GM12878 (cell line): ENCODE results near the gene TUBB4B.

ENCODE experiments used
- BCL11A ChIP-seq: IDR thresholded peaks from 2 replicates; pipeline ENCODE4 v1.6.1; 2011; ENCODE audit warnings: low read depth, low read length
- BRCA1 ChIP-seq: IDR thresholded peaks from 2 replicates; pipeline ENCODE4 v1.6.1; 2011; ENCODE audit warnings: low read depth, low read length, improper control_type of control experiment
- CEBPZ ChIP-seq: fragments of 150-350 bp; IDR thresholded peaks from 2 replicates; pipeline ENCODE4 v1.6.1; 2016; ENCODE audit warnings: low read depth, low read length
- EZH2 ChIP-seq: IDR thresholded peaks from 2 replicates; pipeline ENCODE4 v1.6.1; 2012; ENCODE audit warnings: low read depth, mild to moderate bottlenecking, control low read depth, inconsistent platforms, low read length, borderline replicate concordance; ENCODE audit not compliant: control insufficient read depth
- IRF4 ChIP-seq: IDR thresholded peaks from 2 replicates; pipeline ENCODE4 v1.6.1; 2011; ENCODE audit warnings: low read depth, low read length
- MXI1 ChIP-seq: fragments of 150-350 bp; IDR thresholded peaks from 2 replicates; pipeline ENCODE4 v1.6.1; 2011; ENCODE audit warnings: low read depth, mild to moderate bottlenecking, inconsistent platforms, low read length, improper control_type of control experiment
- POLR2A ChIP-seq: IDR thresholded peaks from 2 replicates; pipeline ENCODE4 v1.6.1; 2011; ENCODE audit warnings: low read depth, mild to moderate bottlenecking, low read length
- SIN3A ChIP-seq: IDR thresholded peaks from 2 replicates; pipeline ENCODE4 v1.6.1; 2012; ENCODE audit warnings: low read depth, low read length, improper control_type of control experiment
- SMC3 ChIP-seq: IDR thresholded peaks from 2 replicates; pipeline ENCODE4 v1.6.1; 2011; ENCODE audit warnings: low read length, improper control_type of control experiment, borderline replicate concordance
- SREBF1 ChIP-seq: IDR thresholded peaks from 2 replicates; pipeline ENCODE4 v1.6.1; 2012; ENCODE audit warnings: mild to moderate bottlenecking, low read length
- TF ChIP-seq, protein P1 (sequence below), 3 experiments: IDR thresholded peaks in 2 of 3; conservative IDR thresholded peaks in 1 of 3; 2 replicates each; pipeline ENCODE4 v1.5.1; 2011; ENCODE audit warnings: low read depth in 3 of 3, low read length in 3 of 3, mild to moderate bottlenecking in 3 of 3, control low read depth in 2 of 3, moderate library complexity in 2 of 3, inconsistent platforms in 1 of 3, mixed read lengths in 1 of 3; ENCODE audit not compliant: control insufficient read depth in 2 of 3, insufficient read depth in 1 of 3; ENCODE audit errors: extremely low read depth in 1 of 3
- TF ChIP-seq, protein P2 (sequence below): IDR thresholded peaks from 2 replicates; pipeline ENCODE4 v1.6.1; 2012; ENCODE audit warnings: low read length, inconsistent platforms

DNA sequence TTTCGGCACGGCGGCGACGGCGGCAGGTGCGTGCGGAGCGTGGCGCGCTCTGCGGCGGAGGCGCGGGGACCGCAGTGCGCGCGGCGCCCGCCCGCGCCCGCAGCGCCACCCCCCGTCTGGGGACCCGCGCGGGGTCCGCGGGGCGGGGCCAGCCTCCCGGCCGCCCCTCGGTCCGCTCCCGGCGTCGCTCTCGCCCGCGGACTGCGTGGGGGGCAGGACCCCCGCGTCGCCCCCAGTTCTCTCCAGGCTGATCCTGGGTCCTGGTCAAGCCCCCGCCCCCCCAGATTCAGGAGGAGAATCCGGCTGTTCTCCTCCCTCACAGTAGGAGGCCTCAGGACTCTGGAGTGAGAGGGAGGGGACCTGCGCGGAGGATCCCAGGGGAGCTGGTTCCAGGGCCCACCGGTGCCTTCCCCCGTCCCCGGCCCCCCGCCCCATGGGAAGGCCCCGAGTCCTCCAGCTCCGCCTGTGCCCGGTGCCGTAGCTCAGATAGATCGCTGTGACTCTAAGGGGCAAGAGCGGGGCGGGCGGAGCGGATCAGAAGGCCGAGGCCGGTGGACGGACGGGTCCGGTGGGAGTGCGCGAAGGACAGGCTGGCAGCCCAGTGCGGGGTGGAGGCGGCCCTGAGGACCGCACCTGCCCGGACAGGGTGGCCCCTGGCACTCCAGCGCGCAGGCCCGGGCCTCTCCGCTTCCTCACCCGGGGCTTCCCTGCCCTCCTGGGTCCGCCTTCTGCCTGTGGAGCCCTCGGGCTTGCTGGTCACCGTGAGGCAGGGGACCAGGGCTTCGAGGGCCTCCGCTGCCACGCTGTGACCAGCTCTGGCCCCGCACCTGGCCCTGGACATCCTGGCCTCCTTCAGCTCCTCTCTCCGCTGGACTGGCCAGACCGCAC, 18.7 kb upstream of the TUBB4B start, which contains the start of gene RNF208:
- TF ChIP-seq BRCA1 = no peak
- TF ChIP-seq, protein P1, sequence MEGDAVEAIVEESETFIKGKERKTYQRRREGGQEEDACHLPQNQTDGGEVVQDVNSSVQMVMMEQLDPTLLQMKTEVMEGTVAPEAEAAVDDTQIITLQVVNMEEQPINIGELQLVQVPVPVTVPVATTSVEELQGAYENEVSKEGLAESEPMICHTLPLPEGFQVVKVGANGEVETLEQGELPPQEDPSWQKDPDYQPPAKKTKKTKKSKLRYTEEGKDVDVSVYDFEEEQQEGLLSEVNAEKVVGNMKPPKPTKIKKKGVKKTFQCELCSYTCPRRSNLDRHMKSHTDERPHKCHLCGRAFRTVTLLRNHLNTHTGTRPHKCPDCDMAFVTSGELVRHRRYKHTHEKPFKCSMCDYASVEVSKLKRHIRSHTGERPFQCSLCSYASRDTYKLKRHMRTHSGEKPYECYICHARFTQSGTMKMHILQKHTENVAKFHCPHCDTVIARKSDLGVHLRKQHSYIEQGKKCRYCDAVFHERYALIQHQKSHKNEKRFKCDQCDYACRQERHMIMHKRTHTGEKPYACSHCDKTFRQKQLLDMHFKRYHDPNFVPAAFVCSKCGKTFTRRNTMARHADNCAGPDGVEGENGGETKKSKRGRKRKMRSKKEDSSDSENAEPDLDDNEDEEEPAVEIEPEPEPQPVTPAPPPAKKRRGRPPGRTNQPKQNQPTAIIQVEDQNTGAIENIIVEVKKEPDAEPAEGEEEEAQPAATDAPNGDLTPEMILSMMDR (IDR thresholded peaks at IDR 0.05 in 2 of 3, conservative IDR thresholded peaks at IDR 0.05 in 1 of 3; ENCODE audit: control insufficient read depth in 2 of 3, extremely low read depth in 1 of 3, insufficient read depth in 1 of 3, low read depth in 3 of 3, low read length in 3 of 3) = no peak
- no peak for TF ChIP-seq SIN3A
- TF ChIP-seq IRF4 = no peak
- no peak for TF ChIP-seq MXI1
- no peak for TF ChIP-seq EZH2
- TF ChIP-seq, protein P2, sequence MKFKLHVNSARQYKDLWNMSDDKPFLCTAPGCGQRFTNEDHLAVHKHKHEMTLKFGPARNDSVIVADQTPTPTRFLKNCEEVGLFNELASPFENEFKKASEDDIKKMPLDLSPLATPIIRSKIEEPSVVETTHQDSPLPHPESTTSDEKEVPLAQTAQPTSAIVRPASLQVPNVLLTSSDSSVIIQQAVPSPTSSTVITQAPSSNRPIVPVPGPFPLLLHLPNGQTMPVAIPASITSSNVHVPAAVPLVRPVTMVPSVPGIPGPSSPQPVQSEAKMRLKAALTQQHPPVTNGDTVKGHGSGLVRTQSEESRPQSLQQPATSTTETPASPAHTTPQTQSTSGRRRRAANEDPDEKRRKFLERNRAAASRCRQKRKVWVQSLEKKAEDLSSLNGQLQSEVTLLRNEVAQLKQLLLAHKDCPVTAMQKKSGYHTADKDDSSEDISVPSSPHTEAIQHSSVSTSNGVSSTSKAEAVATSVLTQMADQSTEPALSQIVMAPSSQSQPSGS = no peak
- no peak for TF ChIP-seq BCL11A
- TF ChIP-seq POLR2A = no peak
- TF ChIP-seq SREBF1 = no peak
- TF ChIP-seq SMC3 = no peak
- TF ChIP-seq CEBPZ = no peak
